ENCODE measurements around the gene SEL1L2. TPM values are rescaled to one million over a fixed set of nuclear protein-coding genes. Genes with fewer than 3 reads are reported as not detected.

Gene SEL1L2
- total RNA-seq, 1 experiment from 2014 or later, result not detected

GRCh38 chr20:13822459-13822858 is 168.0 kb downstream of the SEL1L2 start:
- peak; percentile 4 for DNase-seq (ENCODE audit: extremely low read depth, low read depth)

GRCh38 chr20:13821876-13822275 is 168.5 kb downstream of the SEL1L2 start:
- no peak for DNase-seq (ENCODE audit: extremely low read depth, low read depth)

GRCh38 chr20:13819885-13820645 is 170.3 kb downstream of the SEL1L2 start:
- DNase-seq (ENCODE audit: extremely low read depth, low read depth), result peak; percentile 48

GRCh38 chr20:13817342-13817741 is 173.1 kb downstream of the SEL1L2 start:
- no peak for DNase-seq (ENCODE audit: extremely low read depth, low read depth)

GRCh38 chr20:13816757-13817156 is 173.7 kb downstream of the SEL1L2 start:
- DNase-seq (ENCODE audit: extremely low read depth, low read depth), result no peak

- DNase-seq (ENCODE audit: extremely low read depth, low read depth), result no peak
Observed at GRCh38 chr20:13814672-13815071, 175.7 kb downstream of the SEL1L2 start.

- no peak for DNase-seq (ENCODE audit: extremely low read depth, low read depth)
Observed at GRCh38 chr20:13813910-13814309, 176.5 kb downstream of the SEL1L2 start.

GRCh38 chr20:13810446-13810845 is 180.0 kb downstream of the SEL1L2 start:
- no peak for DNase-seq (ENCODE audit: extremely low read depth, low read depth)

- DNase-seq (ENCODE audit: extremely low read depth, low read depth), result no peak
Observed at GRCh38 chr20:13809855-13810254, 180.6 kb downstream of the SEL1L2 start.

- no peak for DNase-seq (ENCODE audit: extremely low read depth, low read depth)
Observed at GRCh38 chr20:13809373-13809772, 181.0 kb downstream of the SEL1L2 start.

- no peak for DNase-seq (ENCODE audit: extremely low read depth, low read depth)
Observed at GRCh38 chr20:13800728-13801134, 189.7 kb downstream of the SEL1L2 start.

- no peak for DNase-seq (ENCODE audit: extremely low read depth, low read depth)
Observed at GRCh38 chr20:13799974-13800373, 190.4 kb downstream of the SEL1L2 start.

Small RNA genes within 50 kb of the gene (small RNA-seq; reads per million reads assigned to genes)
- gene RNU6-278P (0 reads per million in 2 experiments), gene RPS3P1 (0 reads per million in 2 experiments)

Other genes starting within 250 kb of the SEL1L2 start
- 25.6 and 28.9 TPM in 2 replicates for gene ESF1, start 205.7 kb downstream of the SEL1L2 start, total RNA-seq (2014; rRNA removed; shearing (Covaris generic))
- gene NDUFAF5, start 205.6 kb downstream of the SEL1L2 start, total RNA-seq (2014; rRNA removed; shearing (Covaris generic)), result 31.9 and 37.5 TPM in 2 replicates
- gene MACROD2, start 4.9 kb upstream of the SEL1L2 start, total RNA-seq (2014; rRNA removed; shearing (Covaris generic)), result 1.4 and 2.0 TPM in 2 replicates

Data from NCI-H460 (cell line).